Gastroesophageal sphincter (tissue), 3 donors: ENCODE results near the gene CNTNAP2.

Source experiments
- CTCF ChIP-seq, 4 experiments: fragments of 200-600 bp in 2 of 4; fragments of 450-650 bp in 2 of 4; sonication (generic) in 1 of 4; IDR thresholded peaks; one replicate each; pipeline ENCODE4 v1.5.1; 2017 to 2019; ENCODE audit warnings: antibody characterized with exemption in 4 of 4, mild to moderate bottlenecking in 2 of 4, moderate library complexity in 2 of 4
- EP300 ChIP-seq: sonication (generic); formaldehyde crosslinking; IDR thresholded peaks from one replicate; pipeline ENCODE4 v1.6.1; 2017; ENCODE audit warnings: antibody characterized with exemption, mild to moderate bottlenecking
- POLR2A ChIP-seq, 2 donors: fragments of 450-650 bp; IDR thresholded peaks; one replicate each; pipeline ENCODE4 v1.6.1; 2017; ENCODE audit warnings: antibody characterized with exemption in 2 of 2, mild to moderate bottlenecking in 2 of 2, moderate library complexity in 1 of 2
- POLR2AphosphoS5 ChIP-seq: sonication (generic); formaldehyde crosslinking; IDR thresholded peaks from one replicate; pipeline ENCODE4 v1.6.1; 2017; ENCODE audit warnings: antibody characterized with exemption

GRCh38 chr7:147509541-147510200 lies 1393.1 kb downstream of the CNTNAP2 start:
- TF ChIP-seq CTCF (IDR thresholded peaks at IDR 0.05) (no peak), POLR2AphosphoS5 (no peak), POLR2A (IDR thresholded peaks at IDR 0.05) (no peak), EP300 (no peak)
